Thoracic aorta (tissue), 2 donors: Measurements from ENCODE around the gene EFS. TPM values are rescaled to one million over a fixed set of nuclear protein-coding genes. Genes with fewer than 3 reads are reported as not detected.

Source experiments
- ATAC-seq: fragments of 150-250 bp; one replicate; pipeline ENCODE4 v1.8.0; 2017; ENCODE audit warnings: low read depth; ENCODE audit not compliant: insufficient number of reproducible peaks, low FRiP score
- DNase-seq: peaks from one replicate; pipeline ENCODE4 v3.0.0-alpha.2; 2020; ENCODE audit warnings: low spot score
- H3K27ac ChIP-seq, 2 donors: fragments of 200-600 bp; sonication (generic); 1 replicate in 1 of 2; 2 replicates in 1 of 2; pipeline ENCODE4 v1.5.1; 2016; ENCODE audit warnings: mild to moderate bottlenecking in 2 of 2, moderate library complexity in 2 of 2
- H3K27me3 ChIP-seq: fragments of 200-600 bp; sonication (generic); replicated peaks from 2 replicates; pipeline ENCODE4 v1.6.0; 2016; ENCODE audit warnings: mild to moderate bottlenecking; ENCODE audit not compliant: insufficient read depth
- H3K36me3 ChIP-seq: fragments of 200-600 bp; sonication (generic); one replicate; pipeline ENCODE4 v1.5.1; 2016
- H3K4me1 ChIP-seq, 2 donors: fragments of 200-600 bp; sonication (generic); 1 replicate in 1 of 2; 2 replicates in 1 of 2; pipeline versions ENCODE4 v1.5.1 to v1.6.0; 2016; ENCODE audit warnings: low read depth in 2 of 2, mild to moderate bottlenecking in 1 of 2; ENCODE audit not compliant: control insufficient read depth in 1 of 2
- H3K4me3 ChIP-seq: fragments of 200-600 bp; sonication (generic); 2 replicates; pipeline ENCODE4 v1.5.1; 2016; ENCODE audit warnings: mild to moderate bottlenecking
- H3K9me3 ChIP-seq: fragments of 200-600 bp; sonication (generic); 2 replicates; pipeline ENCODE4 v1.5.1; 2016
- total RNA-seq, 2 donors: library from RNA; depleted of rRNA; stranded (reverse); fragments of >200 nt; gene quantifications; one replicate each; pipeline versions ENCODE4 v1.1.0 to v1.2.3, GENCODE V29; 2016
- TF ChIP-seq, protein P1 (sequence below): fragments of 200-600 bp; sonication (generic); IDR thresholded peaks from one replicate; pipeline ENCODE4 v1.5.1; 2019; ENCODE audit warnings: antibody characterized with exemption

EFS gene
- total RNA-seq, 2 donors from 2014 or later: 23.3 to 38.2 TPM

DNA sequence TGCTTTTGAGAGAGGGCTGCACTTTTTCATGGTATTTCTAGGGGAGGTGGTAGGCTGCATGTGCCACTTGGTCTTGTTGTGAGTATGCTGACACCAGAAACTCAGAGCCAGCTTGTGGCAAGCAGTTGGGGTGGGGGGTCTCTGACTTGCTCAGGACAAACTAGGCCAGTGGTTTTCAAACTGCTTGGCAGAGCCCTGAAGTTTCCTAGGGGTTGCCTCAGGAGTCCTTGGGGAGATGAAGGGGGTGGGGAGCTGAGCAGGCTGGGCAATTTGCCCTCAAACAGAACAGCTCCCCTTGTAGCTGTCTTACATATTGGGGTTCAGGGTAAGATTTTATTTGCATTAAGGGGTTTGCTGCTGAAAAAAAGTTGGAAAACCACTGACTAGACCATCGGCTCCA, 54.4 kb downstream of the EFS start:
- DNase-seq (no peak), ATAC-seq (no peak)
- TF ChIP-seq, protein P1, sequence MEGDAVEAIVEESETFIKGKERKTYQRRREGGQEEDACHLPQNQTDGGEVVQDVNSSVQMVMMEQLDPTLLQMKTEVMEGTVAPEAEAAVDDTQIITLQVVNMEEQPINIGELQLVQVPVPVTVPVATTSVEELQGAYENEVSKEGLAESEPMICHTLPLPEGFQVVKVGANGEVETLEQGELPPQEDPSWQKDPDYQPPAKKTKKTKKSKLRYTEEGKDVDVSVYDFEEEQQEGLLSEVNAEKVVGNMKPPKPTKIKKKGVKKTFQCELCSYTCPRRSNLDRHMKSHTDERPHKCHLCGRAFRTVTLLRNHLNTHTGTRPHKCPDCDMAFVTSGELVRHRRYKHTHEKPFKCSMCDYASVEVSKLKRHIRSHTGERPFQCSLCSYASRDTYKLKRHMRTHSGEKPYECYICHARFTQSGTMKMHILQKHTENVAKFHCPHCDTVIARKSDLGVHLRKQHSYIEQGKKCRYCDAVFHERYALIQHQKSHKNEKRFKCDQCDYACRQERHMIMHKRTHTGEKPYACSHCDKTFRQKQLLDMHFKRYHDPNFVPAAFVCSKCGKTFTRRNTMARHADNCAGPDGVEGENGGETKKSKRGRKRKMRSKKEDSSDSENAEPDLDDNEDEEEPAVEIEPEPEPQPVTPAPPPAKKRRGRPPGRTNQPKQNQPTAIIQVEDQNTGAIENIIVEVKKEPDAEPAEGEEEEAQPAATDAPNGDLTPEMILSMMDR: no peak
- Histone ChIP-seq H3K4me1 (peaks cover 22 to 39% of the 10 kb centered on the region in 2 donors), H3K27me3 (no peaks in the 10 kb centered on the region), H3K27ac (no peak overlapping the region), H3K36me3 (peaks cover 16% of the 10 kb centered on the region), H3K4me3 (no peak overlapping the region), H3K9me3 (no peaks in the 10 kb centered on the region)

DNA sequence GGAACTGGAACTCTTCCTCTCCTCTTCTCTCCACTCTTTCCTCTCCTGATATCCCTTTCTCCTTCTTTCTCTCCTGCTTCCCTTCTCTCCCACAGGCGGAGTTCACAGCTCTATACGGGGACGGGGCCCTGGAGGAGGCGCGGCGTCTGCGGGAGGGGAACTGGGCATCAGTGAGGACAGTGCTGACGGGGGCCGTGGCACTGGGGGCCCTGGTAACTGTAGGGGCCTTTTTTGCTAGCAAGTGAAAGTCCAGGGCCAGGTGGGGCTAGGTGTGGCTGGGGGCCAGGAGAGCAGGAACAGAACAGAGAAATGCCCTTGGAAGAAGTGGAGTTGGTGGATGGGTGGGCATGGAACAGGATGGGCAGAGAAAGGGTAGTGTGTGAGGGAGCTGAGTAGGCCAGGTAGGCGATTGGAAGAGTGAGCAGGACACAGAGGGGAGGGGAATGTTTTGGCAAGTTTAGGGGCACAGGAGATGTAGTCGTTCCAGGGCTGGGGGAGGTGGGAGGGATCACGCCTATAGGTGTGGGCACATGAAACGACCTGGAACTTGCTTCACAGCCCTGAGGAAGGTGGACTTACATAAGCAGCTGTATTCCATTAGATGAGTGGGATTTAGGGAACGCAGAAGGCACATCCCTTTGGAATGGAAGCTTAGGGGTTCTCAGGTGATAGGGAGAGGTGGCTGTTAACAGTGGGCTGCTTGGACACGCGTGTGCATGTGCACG, 56.1 kb downstream of the EFS start:
- Histone ChIP-seq H3K4me3 (no peak overlapping the region), H3K27ac (no peak overlapping the region), H3K9me3 (no peaks in the 10 kb centered on the region), H3K4me1 (peaks cover 22 to 39% of the 10 kb centered on the region in 2 donors), H3K27me3 (no peaks in the 10 kb centered on the region), H3K36me3 (peaks cover 16% of the 10 kb centered on the region)
- TF ChIP-seq, protein P1: no peak
- DNase-seq: no peak
- ATAC-seq: no peak

DNA sequence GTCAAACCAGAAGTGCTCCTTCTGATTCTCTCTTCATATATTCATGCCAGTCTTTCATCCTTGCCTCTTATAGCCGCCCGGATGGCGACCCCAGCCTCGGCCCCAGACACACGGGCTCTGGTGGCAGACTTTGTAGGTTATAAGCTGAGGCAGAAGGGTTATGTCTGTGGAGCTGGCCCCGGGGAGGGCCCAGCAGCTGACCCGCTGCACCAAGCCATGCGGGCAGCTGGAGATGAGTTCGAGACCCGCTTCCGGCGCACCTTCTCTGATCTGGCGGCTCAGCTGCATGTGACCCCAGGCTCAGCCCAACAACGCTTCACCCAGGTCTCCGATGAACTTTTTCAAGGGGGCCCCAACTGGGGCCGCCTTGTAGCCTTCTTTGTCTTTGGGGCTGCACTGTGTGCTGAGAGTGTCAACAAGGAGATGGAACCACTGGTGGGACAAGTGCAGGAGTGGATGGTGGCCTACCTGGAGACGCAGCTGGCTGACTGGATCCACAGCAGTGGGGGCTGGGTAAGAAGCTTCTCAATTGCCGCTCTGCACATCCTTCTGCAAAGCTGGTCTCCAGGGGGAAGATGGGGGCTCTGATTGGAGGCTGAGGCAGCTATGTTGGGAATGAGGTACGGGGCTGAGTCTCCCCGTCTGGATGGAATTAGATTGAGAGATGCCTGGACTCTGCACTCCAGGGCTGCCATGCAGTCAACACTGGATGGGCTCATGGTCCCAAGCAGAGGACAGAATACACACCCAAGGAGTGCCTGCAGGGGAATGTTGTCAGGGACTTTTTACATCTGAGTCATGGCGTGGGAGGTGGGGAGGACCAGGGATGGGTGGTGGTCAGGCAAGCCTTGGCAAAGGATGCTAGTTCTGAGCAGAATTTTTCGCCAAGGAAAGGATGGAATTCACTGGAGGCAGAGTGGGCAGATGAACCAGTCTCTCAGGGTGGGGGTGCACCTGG, 57.0 kb downstream of the EFS start:
- no peaks in the 10 kb centered on the region for H3K27me3 ChIP-seq
- ATAC-seq (no peak), DNase-seq (no peak)
- TF ChIP-seq, protein P1: no peak
- H3K36me3 ChIP-seq: peaks cover 16% of the 10 kb centered on the region
- H3K4me3 ChIP-seq: peak overlapping the region; percentile 82
- peaks cover 22 to 43% of the 10 kb centered on the region in 2 donors for H3K4me1 ChIP-seq
- H3K9me3 ChIP-seq: no peaks in the 10 kb centered on the region
- peak overlapping the region; percentile 86 to 95 for H3K27ac ChIP-seq

DNA sequence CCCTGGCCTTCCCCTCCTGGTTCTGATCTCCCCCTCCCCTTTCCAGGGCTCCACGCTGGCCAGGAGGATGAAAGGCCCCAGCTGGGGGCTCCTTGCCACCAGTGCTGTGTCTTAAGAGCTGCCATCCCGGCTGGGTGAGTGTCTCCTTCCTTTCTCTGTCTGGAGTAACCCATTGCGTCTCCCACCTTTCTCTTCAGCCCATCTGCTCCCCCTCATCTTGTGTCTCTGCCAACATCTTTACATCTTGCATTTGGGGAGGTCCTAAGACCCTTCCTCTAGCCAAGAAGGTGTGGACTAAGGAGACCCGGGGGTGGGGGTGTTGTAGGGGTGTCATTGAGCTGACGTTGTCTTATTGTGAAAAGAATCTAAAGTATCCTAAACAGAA, 57.8 kb downstream of the EFS start:
- no peaks in the 10 kb centered on the region for H3K27me3 ChIP-seq

More for the DNA sequence above, 57.8 kb downstream of the EFS start:
- H3K36me3 ChIP-seq: peaks cover 15% of the 10 kb centered on the region
- peak overlapping the region; percentile 86 to 95 for H3K27ac ChIP-seq
- DNase-seq (no peak), ATAC-seq (no peak)
- TF ChIP-seq, protein P1: no peak
- peaks cover 22 to 47% of the 10 kb centered on the region in 2 donors for H3K4me1 ChIP-seq
- no peaks in the 10 kb centered on the region for H3K9me3 ChIP-seq
- H3K4me3 ChIP-seq: peak overlapping the region; percentile 82
